Coronary artery (tissue), 2 donors: ENCODE results near the gene MCM5.
"Not testable (repeated sequence)": the region's sequence is repeated elsewhere in the genome, so short reads cannot be mapped to it uniquely, and the experiment has no call there.

Source experiments
- DNase-seq: peaks from one replicate; pipeline ENCODE4 v3.0.0-alpha.2; 2017; ENCODE audit warnings: low spot score
- H3K27ac ChIP-seq, 2 donors: fragments of 200-600 bp; sonication (generic); one replicate each; pipeline ENCODE4 v1.5.1; 2016 to 2019
- H3K4me3 ChIP-seq: fragments of 200-600 bp; sonication (generic); 2 replicates; pipeline ENCODE4 v1.5.1; 2016; ENCODE audit warnings: mild to moderate bottlenecking, moderate library complexity
- CTCF ChIP-seq: fragments of 200-600 bp; sonication (generic); IDR thresholded peaks from one replicate; pipeline ENCODE4 v1.5.1; 2019; ENCODE audit warnings: antibody characterized with exemption

Gene MCM5

GRCh38 chr22:35457729-35458546, 58.0 kb downstream of the MCM5 start:
- Histone ChIP-seq H3K27ac (no peak overlapping the region), H3K4me3 (no peak overlapping the region)
- TF ChIP-seq CTCF = no peak
- no peak for DNase-seq

GRCh38 chr22:35458547-35459422, 58.8 kb downstream of the MCM5 start:
- no peak overlapping the region for H3K4me3 ChIP-seq
- no peak for TF ChIP-seq CTCF
- no peak overlapping the region for H3K27ac ChIP-seq
- DNase-seq = no peak

GRCh38 chr22:35459423-35459894, 59.5 kb downstream of the MCM5 start:
- H3K27ac ChIP-seq = no peak overlapping the region
- no peak for TF ChIP-seq CTCF
- no peak overlapping the region for H3K4me3 ChIP-seq
- DNase-seq = no peak

- DNase-seq, H3K4me3 ChIP-seq, H3K27ac ChIP-seq: not testable (repeated sequence)
Measured at GRCh38 chr22:35459976-35460375, 60.0 kb downstream of the MCM5 start.

- no peak overlapping the region for H3K27ac ChIP-seq
- H3K4me3 ChIP-seq = no peak overlapping the region
- DNase-seq = no peak
- TF ChIP-seq CTCF = no peak
Measured at GRCh38 chr22:35460688-35461087, 60.7 kb downstream of the MCM5 start.

GRCh38 chr22:35462498-35463230, 62.7 kb downstream of the MCM5 start:
- peak; percentile 52 for DNase-seq
- H3K4me3 ChIP-seq = no peak overlapping the region
- no peak overlapping the region for H3K27ac ChIP-seq
- no peak for TF ChIP-seq CTCF
